Stomach (tissue), 9 donors: Measurements from ENCODE around the gene NFIC. TPM values are rescaled to one million over a fixed set of nuclear protein-coding genes. Genes with fewer than 3 reads are reported as not detected.

Experiments
- DNase-seq, 2 donors: peaks; one replicate each; pipeline versions ENCODE4 v3.0.0 to v3.0.0-alpha.2; 2013 to 2019
- H3K27ac ChIP-seq, 5 donors: fragments of 200-600 bp in 4 of 5; sonication (generic) in 4 of 5; one replicate each; pipeline ENCODE4 v1.5.1; 2013 to 2019; ENCODE audit warnings: mild to moderate bottlenecking in 1 of 5, moderate library complexity in 1 of 5
- H3K27me3 ChIP-seq, 3 donors: fragments of 200-600 bp; sonication (generic); one replicate each; pipeline ENCODE4 v1.5.1; 2017 to 2019; ENCODE audit warnings: mixed run types in 1 of 3
- H3K36me3 ChIP-seq, 4 donors: fragments of 200-600 bp; sonication (generic); 1 replicate in 3 of 4; 2 replicates in 1 of 4; pipeline ENCODE4 v1.5.1; 2016 to 2019
- H3K4me1 ChIP-seq, 4 donors: fragments of 200-600 bp; sonication (generic); one replicate each; pipeline ENCODE4 v1.5.1; 2016 to 2019
- H3K4me3 ChIP-seq, 4 donors: fragments of 200-600 bp; sonication (generic) in 3 of 4; one replicate each; pipeline ENCODE4 v1.5.1; 2016 to 2019; ENCODE audit warnings: mild to moderate bottlenecking in 1 of 4
- H3K9me3 ChIP-seq, 4 donors: fragments of 200-600 bp; sonication (generic); one replicate each; pipeline ENCODE4 v1.5.1; 2016 to 2019
- CTCF ChIP-seq, 7 experiments: fragments of 450-650 bp in 4 of 7; fragments of 200-600 bp in 3 of 7; sonication (generic) in 3 of 7; IDR thresholded peaks; one replicate each; pipeline ENCODE4 v1.5.1; 2016 to 2019; ENCODE audit warnings: antibody characterized with exemption in 7 of 7, control low read depth in 2 of 7, mild to moderate bottlenecking in 1 of 7
- EP300 ChIP-seq: sonication (generic); formaldehyde crosslinking; IDR thresholded peaks from one replicate; pipeline ENCODE4 v1.6.1; 2017; ENCODE audit warnings: antibody characterized with exemption
- POLR2A ChIP-seq, 4 donors: fragments of 450-650 bp; IDR thresholded peaks; one replicate each; pipeline ENCODE4 v1.6.1; 2016; ENCODE audit warnings: antibody characterized with exemption in 4 of 4, control low read depth in 2 of 4, mild to moderate bottlenecking in 1 of 4, moderate library complexity in 1 of 4
- POLR2AphosphoS5 ChIP-seq, 3 donors: sonication (generic); formaldehyde crosslinking; IDR thresholded peaks; one replicate each; pipeline ENCODE4 v1.6.1; 2016; ENCODE audit warnings: antibody characterized with exemption in 3 of 3
- WGBS, 5 donors: extraction: QIAGEN DNeasy Blood & Tissue Kit in 3 of 5; methylation state at CpG; one replicate each; pipeline versions ENCODE4 v1.1.5 to v1.1.7; 2013 to 2018; 5-methylcytosine and 5-hydroxymethylcytosine counted together
- intact Hi-C: fragments of 100-400 bp; cut with DNase I; formaldehyde crosslinking; loops from one replicate; pipeline ENCODE4 v1.15.1; 2023; ENCODE audit warnings: low total_unique reads
- polyA plus RNA-seq, 3 donors: library from polyadenylated mRNA; stranded (reverse); fragments of 200-250 nt; gene quantifications; one replicate each; pipeline ENCODE4 v1.2.3, GENCODE V29; 2013
- total RNA-seq, 5 donors: library from RNA; depleted of rRNA; stranded (reverse); fragments of >200 nt; gene quantifications; one replicate each; pipeline versions ENCODE4 v1.1.0 to v1.2.3, GENCODE V29; 2014 to 2016
- donor health status: healthy with polysubstance abuse.
- donor health status: Bipolar disorder and iron deficiency.
- donor health status: healthy.

Gene NFIC
- total and polyA plus RNA-seq, 8 donors, result 16.7 to 251 (median 47.8) TPM

GRCh38 chr19:3369337-3370213 is 3.2 kb downstream of the NFIC start:
- peaks cover 0 to 5% (median 0%) of the 10 kb centered on the region in 4 donors for H3K36me3 ChIP-seq
- H3K27me3 ChIP-seq, result no peaks in the 10 kb centered on the region
- DNase-seq, result peak; percentile 71 to 72
- no peaks in the 10 kb centered on the region for H3K9me3 ChIP-seq
- 11 to 25% (median 15%) methylated on average over 38 to 42 of the region's 42 CpGs for WGBS, 5 donors
- H3K27ac ChIP-seq, result peak overlapping the region; percentile 95 to 100 (median 99)
- H3K4me3 ChIP-seq, result peak overlapping the region; percentile 75 to 95 (median 86)
- H3K4me1 ChIP-seq, result peaks cover 59 to 93% (median 82%) of the 10 kb centered on the region in 4 donors
- no peak for TF ChIP-seq EP300
- peak in 1 of 7 experiments; percentile 17 for TF ChIP-seq CTCF (IDR thresholded peaks at IDR 0.05)
- TF ChIP-seq POLR2A (IDR thresholded peaks at IDR 0.05), result no peak
- peak; percentile 15 to 46 (median 26) for TF ChIP-seq POLR2AphosphoS5 (IDR thresholded peaks at IDR 0.05)
- intact Hi-C loops, result loop anchor here (10.0 kb wide), 1 partner anchor 45 kb away; no protein-coding TSS in a partner anchor

- peaks cover 59 to 93% (median 83%) of the 10 kb centered on the region in 4 donors for H3K4me1 ChIP-seq
- H3K4me3 ChIP-seq, result peak overlapping the region; percentile 75 to 95 (median 86)
- H3K27me3 ChIP-seq, result no peaks in the 10 kb centered on the region
- intact Hi-C loops, result no loop called here
- H3K9me3 ChIP-seq, result no peaks in the 10 kb centered on the region
- H3K27ac ChIP-seq, result peak overlapping the region; percentile 95 to 100 (median 99)
- WGBS, 5 donors, result 38 to 52% (median 41%) methylated on average over 13 to 14 of the region's 14 CpGs
- peak in 1 of 2 donors; percentile 74 for DNase-seq
- H3K36me3 ChIP-seq, result peaks cover 0 to 5% (median 0%) of the 10 kb centered on the region in 4 donors
- TF ChIP-seq CTCF (IDR thresholded peaks at IDR 0.05) (no peak), POLR2A (IDR thresholded peaks at IDR 0.05) (no peak), EP300 (no peak), POLR2AphosphoS5 (IDR thresholded peaks at IDR 0.05) (no peak)
Measured at GRCh38 chr19:3370214-3370720, 3.9 kb downstream of the NFIC start.

- H3K27ac ChIP-seq, result peak overlapping the region; percentile 9 to 100 (median 99)
Measured at GRCh38 chr19:3370728-3371591, 4.6 kb downstream of the NFIC start.

More at GRCh38 chr19:3370728-3371591, 4.6 kb downstream of the NFIC start:
- peaks cover 0 to 5% (median 0%) of the 10 kb centered on the region in 4 donors for H3K36me3 ChIP-seq
- intact Hi-C loops, result no loop called here
- 63 to 71% (median 68%) methylated on average over 25 of the region's 25 CpGs for WGBS, 5 donors
- peaks cover 59 to 93% (median 83%) of the 10 kb centered on the region in 4 donors for H3K4me1 ChIP-seq
- no peaks in the 10 kb centered on the region for H3K27me3 ChIP-seq
- H3K4me3 ChIP-seq, result peak overlapping the region; percentile 75 to 95 (median 86)
- no peak for TF ChIP-seq POLR2A (IDR thresholded peaks at IDR 0.05)
- no peak for TF ChIP-seq CTCF (IDR thresholded peaks at IDR 0.05)
- TF ChIP-seq POLR2AphosphoS5 (IDR thresholded peaks at IDR 0.05), result no peak
- no peak for TF ChIP-seq EP300
- DNase-seq, result no peak
- H3K9me3 ChIP-seq, result no peaks in the 10 kb centered on the region
